Measurements from ENCODE around the gene GRM2.

DNA sequence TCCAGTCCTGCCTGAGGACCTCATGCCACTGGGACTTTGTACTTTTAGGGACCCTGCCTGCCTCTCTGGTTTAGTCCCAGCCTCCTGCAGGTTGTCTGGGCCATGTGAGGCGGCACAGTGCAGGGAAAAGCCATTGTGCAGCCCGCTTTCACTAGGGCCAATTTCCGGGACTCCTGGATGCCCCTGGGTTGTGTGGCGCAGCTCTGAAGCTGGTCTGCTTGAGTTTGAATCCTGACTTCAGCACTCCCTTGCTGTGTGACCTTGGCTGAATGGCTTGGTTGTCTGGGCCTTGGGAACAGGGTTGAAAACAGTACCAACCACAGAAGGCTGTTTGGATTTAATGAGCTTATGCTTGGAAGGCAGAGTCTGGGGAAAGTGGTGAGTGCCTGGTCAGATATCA is 27.6 kb upstream of the GRM2 start:
- TF ChIP-seq, protein P1, sequence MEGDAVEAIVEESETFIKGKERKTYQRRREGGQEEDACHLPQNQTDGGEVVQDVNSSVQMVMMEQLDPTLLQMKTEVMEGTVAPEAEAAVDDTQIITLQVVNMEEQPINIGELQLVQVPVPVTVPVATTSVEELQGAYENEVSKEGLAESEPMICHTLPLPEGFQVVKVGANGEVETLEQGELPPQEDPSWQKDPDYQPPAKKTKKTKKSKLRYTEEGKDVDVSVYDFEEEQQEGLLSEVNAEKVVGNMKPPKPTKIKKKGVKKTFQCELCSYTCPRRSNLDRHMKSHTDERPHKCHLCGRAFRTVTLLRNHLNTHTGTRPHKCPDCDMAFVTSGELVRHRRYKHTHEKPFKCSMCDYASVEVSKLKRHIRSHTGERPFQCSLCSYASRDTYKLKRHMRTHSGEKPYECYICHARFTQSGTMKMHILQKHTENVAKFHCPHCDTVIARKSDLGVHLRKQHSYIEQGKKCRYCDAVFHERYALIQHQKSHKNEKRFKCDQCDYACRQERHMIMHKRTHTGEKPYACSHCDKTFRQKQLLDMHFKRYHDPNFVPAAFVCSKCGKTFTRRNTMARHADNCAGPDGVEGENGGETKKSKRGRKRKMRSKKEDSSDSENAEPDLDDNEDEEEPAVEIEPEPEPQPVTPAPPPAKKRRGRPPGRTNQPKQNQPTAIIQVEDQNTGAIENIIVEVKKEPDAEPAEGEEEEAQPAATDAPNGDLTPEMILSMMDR (IDR thresholded peaks at IDR 0.05) = no peak
- no peak for TF ChIP-seq POLR2A (IDR thresholded peaks at IDR 0.05)
